Femur (tissue), 1 donor: Measurements from ENCODE around the gene SEMA5A.

Source experiments
- DNase-seq: peaks from one replicate; pipeline ENCODE4 v3.0.0-alpha.2; 2017

SEMA5A gene

DNA sequence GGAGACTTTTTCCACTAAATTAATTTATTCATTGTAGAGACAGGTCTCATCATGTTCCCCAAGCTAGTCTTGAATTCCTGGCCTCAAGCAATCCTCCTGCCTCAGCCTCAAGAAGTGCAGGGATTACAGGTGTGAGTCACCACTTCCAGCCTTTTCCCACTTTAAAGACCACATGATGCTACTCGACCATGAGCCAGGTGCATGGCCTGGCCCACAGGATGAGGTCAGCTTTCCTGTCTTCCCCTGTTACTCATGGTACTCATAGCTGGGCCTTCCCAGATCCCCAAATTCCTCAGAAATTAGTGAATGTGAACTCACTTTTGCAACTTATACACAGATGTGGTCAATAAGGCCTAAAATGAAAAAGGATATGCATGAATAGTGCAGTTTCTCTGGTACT lies 395.9 kb downstream of the SEMA5A start:
- no peak for DNase-seq

DNA sequence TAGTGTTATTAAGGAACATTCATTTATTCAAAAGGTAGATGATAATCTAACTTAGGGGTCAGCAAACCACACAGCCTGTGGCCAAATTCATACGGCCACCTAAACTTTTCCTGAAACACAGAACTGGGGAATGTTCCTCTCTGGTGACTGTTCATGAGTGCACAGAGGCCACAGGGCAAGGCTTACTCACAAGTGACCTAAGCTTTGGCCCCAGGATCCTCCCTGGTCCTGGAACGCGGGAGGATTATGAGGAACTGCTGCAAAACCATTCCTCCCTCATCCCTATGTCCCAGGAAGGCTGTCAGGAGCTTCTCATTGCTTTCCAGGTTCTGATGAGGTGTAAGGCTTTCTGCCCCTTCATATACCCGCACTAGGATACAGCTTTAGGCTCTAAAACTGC lies 397.6 kb downstream of the SEMA5A start:
- no peak for DNase-seq

DNA sequence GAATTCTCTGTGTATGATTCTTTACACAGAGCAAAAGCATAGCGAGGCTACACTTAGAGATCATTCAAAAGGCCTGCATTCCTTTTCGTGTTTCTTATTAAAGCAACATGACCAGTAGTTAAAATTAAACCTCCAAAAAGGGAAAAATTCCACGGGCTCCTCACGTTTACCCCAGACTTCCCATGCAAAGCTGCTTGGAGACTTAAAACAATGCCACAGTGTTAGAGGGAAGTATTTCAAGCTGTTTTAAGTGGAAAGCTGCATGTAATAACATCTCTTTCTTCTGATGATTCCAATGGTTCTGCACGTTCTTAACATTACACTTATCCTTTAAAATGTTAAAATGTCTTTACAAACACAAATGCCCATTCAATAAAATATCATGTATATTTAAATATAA lies 405.2 kb downstream of the SEMA5A start:
- no peak for DNase-seq

DNA sequence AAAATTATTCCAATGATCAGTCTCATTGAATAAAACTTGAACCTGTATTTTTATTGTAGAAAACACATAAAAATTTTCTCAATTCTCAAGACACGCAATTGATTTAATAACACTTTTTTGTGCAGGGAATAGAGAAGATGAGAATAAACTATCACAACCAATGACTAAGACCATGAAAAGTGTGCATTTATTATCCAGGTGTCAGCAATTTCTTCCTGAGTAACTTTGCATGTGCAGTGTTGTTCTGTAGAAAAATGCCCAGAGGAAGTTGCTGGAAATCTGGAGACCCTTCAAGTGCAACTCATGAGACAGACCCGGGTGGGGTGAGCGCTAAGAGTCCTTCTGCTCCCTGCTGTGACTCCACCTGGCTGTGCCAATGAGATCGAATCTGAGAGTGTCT lies 405.7 kb downstream of the SEMA5A start:
- DNase-seq, result no peak

DNA sequence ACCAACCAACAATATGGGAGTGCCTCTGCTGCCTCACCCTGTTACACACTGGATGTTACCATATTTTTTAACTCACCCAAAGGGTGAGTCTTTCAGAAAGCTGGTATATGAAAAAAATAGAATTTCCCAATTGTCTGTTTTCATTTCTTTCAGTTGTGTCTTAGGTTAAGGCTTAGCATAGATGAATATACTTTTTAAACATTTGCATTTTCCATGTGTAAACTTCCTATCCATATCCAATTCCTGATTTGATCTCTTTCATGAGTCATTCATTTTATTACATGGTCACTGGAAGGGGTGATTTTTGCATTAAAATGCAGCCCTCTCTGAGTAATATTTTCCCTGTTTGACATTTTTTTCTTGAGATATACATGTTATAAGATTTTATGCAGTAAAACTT lies 406.5 kb downstream of the SEMA5A start:
- no peak for DNase-seq

DNA sequence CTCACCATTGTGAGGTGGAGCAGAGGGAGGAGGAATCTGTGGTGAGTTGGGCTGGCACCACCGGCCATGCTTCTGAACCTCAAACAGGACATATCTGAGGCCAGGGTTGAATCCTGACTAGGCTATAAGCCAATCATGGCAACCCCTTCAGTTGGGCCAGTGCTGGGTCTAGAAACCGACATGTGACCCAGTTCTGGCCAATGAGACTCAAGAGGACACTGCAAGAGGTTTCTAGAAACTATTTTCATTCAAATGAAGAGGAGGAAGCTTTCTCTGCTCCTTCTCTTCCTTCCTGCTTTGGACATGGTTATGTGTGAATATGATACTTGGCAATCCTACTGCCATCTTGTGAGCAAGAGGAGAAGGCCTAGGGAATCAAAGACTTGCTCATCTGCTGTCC lies 417.7 kb downstream of the SEMA5A start:
- no peak for DNase-seq

DNA sequence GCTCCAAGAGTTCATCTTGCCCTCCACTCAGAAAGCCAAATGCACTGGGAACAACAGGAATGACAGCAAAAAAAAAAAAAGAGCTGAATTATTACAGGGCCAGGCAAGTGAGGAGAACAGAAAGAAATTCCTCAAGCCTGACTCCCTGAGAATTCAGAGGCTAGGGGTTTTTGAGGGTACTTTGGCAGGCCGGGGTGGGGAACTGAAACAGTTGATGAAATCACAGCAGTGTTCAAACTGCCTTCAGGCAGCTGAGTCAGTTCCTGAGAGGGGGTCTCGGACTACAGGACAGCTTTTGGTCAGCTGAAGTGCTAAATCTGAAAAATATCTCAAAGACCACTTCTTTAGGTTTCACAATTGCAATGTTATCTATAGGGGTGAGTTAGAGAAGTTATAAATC lies 419.4 kb downstream of the SEMA5A start:
- no peak for DNase-seq

DNA sequence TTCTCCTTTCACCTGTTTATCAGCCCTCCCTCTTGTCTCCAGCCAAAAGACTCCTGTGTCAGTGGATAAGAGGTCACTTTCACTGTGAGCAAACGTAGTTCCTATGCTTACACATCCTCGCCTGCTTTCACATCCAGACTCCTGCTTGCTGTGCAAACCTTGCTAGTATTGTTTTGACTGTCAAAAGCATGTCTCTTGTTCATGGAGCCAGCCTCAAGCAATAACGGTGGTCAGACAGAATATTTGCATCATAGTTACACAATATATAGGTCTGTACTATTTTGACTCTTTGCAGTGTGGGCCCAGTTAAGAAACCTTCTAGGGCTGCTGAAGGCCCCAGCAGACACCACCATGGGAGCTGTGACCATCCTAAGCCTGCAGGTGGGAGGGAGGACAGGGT lies 420.0 kb downstream of the SEMA5A start:
- no peak for DNase-seq

DNA sequence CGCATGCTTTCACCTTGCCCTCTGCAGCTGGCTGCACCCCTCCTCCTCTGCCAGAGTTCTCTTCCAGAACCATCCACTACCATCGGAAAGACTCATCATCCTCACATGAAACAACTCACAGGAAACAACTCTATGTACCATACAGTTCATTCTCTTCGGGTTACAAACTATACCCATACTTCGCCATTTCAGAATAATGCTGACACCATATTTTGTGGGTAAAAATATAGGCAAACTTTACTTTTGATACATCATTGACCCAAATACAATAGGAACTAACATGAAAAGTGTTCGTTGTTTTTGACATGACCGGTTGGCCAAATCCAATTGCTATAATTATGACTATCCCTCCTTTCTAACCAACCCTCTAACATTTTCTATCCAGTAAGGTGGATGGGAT lies 421.0 kb downstream of the SEMA5A start:
- no peak for DNase-seq

DNA sequence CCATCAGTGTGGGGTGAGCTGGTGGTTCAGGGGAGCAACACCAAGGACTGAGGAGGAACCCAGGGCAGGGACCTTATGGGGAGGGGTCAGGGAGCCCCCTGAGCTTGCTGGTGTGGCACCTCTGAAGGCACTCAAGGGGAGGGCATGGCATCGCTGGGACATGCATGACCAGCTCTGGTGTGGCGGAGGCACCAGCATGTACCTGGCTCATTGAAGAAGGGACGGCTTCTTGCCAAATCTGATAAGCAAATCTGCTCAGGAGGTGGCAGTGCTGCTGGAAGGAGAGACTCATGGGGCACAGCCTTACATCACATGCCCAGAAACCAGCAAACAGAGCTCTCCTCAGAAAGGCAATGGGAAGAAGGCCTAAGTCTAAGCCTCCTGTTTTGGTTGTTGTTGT lies 421.8 kb downstream of the SEMA5A start:
- DNase-seq, result no peak

DNA sequence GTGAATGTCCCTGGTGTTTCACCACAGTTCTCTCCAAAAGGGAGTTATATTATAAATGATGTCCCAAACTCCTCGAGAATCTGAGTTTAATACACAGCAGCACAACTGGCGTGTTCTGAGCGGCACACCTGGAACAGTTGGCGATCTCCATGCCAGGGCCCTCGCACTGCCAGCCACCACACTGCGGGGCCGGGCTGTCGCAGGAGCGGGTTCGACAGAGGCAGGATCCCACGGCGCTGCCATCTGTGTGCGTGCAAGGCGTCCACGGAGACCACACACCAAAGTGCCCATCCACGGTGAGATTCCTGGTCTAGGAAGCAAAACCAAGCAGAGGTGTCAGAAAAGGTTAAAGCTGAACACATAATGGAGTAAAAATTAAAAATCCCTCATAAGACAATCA lies 423.3 kb downstream of the SEMA5A start:
- no peak for DNase-seq

DNA sequence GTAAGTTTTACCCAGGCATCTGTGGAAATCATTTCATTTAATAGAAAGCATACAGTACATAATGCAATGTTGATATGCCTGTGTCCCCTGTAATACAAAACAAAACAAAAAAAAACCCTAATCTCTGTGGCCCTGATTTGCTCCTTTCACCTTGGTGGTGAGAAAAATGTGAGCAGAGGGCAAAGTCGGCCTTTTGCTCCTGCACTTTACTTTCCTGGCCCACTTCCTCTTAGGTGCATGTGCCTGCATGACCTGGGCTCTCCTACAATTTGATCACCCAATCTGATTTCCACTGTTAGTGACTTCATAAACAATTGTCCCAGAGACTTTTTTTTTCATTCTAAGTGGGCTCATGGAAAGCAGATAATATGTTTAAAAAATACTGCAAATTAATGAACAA lies 424.3 kb downstream of the SEMA5A start:
- DNase-seq, result no peak

DNA sequence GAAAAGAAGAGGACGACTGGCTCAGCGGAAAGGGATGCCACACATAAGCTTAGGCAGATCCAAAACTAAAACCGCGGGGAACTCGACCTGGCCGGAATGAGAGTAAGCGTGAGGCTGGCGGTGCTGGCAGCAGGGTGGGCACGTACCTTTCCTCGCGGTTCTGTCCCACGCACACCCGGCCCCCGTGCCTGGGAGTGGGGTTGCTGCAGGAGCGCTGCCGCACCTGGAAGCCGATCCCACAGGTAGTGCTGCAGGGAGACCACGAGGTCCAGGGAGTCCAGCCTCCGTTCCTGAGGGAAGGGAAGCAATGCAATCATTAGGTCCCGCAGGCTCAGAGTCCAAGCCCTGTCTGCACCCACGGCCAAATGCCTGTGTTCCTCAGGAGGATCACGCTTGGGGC lies 427.0 kb downstream of the SEMA5A start:
- no peak for DNase-seq

DNA sequence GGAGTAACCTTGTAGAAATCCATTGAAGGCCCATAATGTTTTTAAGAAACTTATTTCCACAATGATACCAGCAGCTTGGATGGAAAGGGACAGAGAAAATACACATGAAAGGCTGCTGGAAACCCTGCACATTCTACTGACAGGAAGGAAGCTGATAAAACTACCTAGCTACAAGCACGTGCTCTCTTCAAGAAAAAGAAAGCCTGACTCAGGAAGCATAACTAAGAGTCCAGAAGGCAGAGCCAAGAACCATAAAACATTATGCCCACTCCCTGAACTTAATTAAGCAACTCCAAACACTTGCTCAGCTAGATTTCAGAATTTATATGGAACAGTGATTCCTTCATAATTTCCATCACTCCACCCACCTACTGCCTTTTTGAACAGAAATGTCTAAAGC lies 430.8 kb downstream of the SEMA5A start:
- no peak for DNase-seq

DNA sequence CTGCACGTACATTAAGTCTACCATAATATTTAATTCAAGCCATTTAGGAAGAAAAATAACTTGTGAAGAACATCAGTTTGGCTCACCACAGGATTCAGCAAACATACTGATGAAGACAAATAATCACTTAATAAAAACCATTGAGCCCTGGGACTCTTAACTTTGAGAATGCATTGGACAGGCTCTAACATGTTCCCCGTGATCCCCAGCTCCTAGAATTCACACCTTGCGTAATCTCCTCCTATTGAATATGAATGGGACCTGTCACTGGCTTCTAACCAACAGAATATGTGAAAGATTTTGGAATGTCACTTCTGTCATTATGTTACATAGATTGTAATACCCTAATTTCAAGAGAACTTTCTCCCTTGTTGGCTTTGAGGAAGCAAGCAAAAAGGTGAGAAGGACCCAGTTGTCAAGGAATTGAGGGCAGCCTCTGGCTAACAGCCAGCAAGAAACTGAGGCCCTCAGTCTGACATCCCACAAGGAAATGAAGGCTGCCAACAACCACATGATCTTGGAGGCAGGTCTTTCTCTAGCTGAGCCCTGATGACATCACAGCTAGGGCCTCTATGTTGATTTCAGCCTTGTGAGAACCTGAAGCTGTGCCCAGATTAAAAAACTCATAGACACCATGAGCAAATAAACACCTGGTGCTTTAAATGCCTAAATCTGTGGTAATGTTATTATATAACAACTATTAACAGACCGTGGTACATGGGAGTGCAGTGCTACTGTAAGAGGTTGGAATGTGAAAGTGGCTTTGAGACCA lies 433.2 kb downstream of the SEMA5A start:
- no peak for DNase-seq

DNA sequence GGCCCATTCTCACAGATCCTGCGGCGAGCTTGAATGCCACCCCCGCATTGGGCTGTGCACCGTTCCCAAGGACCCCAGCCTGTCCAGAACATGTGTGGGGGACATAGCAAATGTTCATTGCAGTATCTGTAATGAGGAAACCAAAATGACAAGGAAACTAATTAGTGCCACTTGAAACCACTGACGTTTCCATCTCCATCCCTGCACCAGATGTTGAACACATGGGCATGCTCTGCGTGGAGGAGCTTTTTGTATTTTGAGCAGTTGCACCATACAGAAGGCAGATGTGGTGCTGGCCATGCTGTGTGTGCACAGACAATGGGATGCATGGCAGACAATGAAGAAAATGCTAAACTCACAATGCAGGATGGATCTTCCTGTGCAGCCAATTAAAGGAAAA lies 437.7 kb downstream of the SEMA5A start:
- DNase-seq, result no peak

DNA sequence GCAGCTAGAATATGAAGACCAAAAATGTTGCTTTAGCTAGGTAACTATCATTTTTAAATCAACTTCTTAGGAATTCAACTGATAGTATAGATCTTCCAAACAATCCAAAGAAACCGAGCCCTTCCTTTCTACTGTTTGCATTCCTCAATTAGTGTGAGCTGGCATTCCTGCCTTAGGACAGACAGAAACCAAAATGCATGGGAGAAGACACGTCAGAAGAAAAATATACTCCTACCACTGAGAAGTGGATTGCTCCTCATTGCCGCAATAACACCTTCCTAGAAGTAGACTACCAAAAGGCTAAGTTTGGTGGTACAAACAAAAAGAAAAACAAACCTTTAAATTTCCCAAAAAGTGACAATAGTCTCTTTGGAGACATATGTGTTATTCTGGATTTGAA lies 440.0 kb downstream of the SEMA5A start:
- no peak for DNase-seq

DNA sequence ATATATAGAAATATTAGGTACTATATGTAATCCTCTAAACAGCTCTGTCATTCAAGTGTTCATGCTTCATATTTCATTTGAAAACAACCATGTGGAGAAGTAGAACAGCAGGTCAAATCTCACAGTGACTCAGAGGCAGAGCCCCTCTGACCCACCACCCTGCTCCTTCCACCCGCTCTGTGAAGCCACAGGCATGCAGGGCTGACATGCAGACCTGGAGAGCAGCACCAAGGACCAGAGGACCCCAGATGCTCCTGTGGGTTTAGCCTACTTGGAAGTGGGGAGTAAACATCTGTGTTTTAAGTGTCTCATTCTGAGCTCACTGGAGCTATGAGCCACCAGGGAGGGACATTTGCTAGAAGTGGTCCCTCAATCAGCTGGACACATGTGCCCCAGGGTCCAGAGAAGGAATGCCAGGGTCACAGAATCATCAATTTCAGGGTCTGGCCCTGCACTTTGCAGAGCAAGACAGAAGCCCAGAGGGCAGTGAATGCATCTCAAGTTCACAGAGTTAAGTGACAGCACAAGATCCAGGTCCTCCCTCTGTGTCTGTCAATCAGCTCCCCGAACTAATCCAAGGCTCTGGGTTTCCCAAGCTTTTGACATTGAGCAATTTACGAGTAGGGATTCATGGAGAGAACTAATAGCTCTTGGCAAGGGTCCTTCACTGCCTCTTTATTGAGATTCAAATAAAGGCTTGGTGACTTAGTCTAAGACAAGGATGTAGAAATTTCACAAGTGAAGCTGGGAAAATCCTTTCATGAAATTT lies 441.1 kb downstream of the SEMA5A start:
- DNase-seq, result no peak

DNA sequence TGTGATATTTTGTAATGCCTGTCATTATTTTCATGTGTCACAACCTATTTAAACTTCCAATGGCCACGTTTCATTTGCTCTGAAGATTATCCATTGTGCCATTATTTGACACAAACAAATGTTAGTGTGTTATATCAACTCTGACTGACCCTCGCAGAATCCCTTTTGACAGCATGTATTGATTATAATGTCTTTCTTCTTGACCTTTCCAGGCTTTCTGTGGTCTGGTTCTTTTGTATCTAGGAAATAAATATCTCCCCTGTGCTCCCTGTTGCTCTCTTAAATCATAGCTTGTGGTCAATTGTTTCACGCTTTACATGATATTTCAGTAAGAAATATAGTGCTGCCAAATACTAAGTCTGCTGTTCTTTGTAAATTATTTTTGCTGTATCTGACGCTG lies 442.6 kb downstream of the SEMA5A start:
- no peak for DNase-seq

DNA sequence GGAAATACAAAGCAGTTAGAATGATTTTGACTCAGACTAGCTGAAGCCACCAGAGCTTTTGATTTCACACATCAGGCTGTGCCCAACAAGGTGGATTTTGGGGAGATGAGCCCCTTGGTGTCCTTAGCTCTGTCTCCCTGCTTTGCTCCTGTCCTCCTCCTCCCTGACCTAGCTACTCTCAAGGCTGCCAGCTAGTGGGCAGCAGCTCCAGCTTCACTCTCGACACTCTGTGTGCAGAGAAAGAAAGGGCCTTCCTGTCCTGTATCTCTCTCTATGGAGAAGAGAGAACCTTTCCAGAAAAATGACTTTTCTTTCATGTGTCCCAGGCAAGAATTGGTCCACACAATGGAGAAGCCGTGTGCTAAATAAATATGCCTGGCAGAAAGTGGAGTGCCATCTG lies 446.2 kb downstream of the SEMA5A start:
- DNase-seq, result no peak

DNA sequence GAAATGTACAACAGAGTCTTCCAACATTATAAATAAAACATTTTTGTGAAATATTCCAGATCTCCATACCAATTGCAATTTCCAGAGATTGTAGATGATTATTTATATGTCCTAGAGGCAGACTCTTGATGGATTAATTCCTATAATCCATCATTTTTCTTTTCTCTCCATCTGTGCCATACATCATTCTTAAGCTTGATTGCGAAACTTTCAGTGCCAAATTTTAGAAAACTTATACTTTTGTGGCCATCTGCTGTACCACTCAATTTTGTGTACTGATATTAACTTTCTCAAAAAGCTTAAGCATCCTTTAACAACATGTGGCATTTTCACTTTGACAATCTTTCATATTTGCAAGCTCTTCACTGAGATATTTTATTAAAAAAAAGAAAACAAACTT lies 446.9 kb downstream of the SEMA5A start:
- DNase-seq, result no peak

DNA sequence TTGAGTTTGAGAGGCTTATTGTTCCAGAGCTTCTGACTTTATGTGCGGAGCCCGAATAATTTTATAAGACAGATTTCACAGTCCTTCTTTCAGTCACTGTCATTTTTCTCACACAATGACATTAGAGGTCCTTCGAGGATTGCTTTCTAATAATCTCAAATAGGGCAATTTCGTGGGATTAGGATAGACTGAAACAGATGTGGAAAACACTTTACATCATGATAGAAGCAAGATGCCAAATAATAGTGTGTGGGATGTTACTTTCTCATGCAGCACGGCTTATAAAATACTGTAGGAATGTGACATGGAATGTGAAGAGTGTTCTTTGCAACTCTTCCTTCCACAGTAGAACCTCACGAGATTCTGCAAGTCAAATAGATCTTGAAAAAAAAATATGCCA lies 451.3 kb downstream of the SEMA5A start:
- no peak for DNase-seq

DNA sequence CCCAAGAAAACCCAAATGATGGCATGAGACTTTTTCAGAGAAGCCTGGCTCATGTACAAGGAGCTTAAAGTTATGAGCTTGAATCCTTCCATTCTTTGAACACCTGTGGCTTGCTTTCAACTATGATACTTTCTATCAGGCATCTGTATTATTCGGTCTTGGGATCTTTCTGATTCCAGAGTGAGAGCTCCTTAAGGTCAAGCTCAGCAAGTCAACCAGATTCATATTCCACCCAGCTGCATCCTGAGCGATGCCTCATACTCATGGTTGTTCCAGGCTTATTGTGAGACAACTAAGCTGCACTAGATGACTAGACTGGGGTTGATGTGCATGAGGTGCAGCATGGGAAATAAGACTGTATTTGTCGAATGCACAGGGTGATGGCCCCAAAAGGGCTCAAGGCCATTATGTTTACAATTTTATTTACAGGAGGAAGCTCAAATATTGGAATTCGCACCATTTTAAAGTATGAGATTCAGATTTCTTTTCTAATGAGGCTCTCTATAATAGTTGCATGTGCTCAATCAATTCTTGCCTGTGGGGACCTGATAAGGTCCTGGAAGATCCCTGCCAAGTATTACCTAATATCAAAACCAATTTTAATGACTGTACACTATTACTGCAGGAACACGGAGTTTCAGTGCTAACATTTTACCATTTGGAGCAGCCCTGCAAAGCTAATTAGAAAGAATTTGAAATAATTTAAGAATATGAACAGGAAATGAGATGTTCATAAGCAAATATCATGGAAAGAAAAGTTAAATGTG lies 453.8 kb downstream of the SEMA5A start:
- no peak for DNase-seq
